Left hindlimb (tissue), 1 donor: ENCODE data around the gene SOSTDC1.

Experiments used
- DNase-seq: peaks from one replicate; pipeline ENCODE4 v3.0.0-alpha.2; 2018

Gene SOSTDC1

GRCh38 chr7:16417906-16418305 is 47.6 kb downstream of the SOSTDC1 start:
- no peak for DNase-seq

DNA sequence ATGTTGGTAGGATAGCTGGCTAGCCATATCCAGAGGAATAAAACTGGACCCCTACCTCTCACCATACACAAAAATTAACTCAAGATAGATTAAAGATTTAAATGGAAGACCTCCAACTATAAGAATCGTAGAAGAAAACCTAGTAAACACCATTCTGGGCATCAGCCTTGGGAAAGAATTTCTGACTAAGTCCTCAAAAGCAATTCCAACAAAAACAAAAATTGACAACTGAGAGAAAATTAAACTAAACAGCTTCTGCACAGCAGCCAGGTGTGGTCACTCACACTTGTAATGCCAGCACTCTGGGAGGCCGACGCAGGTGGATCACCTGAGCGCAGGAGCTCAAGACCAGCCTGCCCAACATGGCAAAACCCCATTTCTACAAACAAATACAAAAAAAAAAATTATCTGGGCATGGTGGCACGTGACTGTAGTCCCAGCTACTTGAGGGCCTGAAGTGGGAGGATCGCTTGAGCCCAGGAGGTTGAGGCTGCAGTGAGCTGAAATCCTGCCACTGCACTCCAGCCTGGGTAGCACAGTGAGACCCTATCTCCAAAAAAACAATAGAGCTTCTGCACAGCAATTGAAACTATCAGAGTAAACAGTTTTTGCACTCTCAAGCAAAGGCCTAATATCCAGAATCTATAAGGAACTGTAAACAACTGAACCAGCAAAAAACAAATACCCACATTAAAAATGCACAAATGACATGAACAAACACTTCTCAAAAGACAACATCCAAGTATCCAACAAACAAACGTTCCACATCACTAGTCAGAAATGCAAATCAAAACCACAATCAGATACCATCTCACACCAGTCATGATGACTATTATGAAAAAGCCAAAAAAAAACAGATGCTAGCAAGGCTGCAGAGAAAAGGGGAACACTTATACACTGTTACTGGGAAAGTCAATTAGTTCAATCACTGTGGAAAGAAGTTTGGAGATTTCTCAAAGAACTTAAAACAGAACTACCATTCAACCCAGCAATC is 49.0 kb downstream of the SOSTDC1 start:
- DNase-seq, result no peak

DNA sequence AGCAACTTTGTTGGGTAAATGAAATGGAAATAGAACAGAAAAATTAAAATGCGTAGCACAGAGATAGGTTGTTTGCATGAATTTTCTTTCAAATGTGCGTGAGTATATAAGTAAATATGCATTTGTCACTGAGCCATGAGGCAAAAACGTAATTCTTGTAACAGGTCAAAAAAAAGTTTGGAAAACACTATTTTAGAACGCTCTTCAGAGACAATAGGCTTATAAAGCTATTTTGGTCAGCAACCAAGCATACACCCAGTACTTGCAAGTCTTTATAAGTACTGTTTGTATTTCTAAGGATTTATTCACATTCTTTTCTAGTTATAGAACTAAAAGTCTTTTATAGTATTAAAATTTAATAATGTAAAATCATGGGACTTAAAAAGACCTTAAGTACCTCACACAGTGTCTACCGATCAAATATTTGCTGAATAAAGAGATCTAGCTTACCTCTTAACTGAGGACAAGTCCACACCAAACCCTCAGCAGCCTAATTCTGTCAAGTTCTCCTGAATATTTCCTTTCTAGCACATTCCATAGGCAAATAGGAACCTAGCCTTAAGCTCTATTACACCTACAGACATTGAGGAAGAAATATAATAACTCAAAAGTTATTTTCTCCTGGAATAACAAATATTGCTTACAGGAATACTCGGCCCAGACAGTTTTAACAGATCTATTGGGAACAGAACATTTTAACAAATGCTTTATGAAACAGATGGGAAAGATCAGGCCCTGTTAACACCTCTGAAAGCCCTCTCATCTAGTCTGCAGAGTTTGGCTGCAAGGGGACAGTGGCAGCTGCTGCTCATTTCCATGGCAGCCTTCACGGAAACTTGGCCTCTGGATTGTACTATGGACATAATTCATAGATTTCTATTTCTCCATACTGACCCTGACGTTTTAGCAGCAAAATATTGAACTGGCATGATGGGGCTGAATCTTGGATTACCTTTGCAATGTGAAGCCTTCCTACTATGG is 53.0 kb downstream of the SOSTDC1 start:
- peak; percentile 81 for DNase-seq
